Measurements from ENCODE around the gene PHB1.
A peak's percentile ranks its signal among the peaks of the same experiment; 100 is the strongest.
"Not testable (repeated sequence)": the region's sequence is repeated elsewhere in the genome, so short reads cannot be mapped to it uniquely, and the experiment has no call there.

PHB1 gene

DNA sequence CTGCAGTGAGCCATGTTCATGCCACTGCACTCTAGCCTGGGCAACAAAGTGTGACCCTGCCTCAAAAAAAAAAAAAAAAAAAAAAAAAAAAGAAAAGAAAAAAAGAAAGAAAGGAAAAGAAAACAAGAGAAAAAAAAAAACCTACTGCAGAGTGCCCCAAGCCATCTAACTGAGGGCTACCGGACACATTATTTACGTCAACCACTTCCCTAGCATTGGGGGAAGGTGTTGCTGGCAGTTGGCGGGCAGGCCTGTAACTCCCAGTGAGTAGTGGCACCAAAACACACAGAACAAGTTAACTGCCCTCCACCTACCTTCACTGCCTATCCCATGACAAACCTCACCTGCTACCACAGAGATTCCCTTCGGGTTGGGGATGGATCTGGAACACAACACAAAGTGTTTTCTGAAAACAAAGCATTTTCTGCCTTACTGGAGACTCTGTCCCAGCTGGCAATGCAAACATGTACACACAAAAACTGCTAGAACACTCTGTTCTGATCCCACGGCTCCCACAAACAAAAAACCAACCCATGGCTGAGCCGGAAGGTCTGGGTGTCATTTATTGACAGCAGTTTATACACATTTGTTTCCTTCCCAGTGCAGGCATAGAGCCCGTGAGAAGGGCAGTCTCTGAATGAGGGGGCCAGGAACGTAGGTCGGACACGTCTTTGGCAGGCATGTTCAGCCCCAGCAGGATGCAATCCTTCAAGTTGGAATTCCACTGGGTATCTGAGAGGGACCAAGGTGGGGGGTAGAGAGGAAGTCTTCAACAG is 11.0 kb downstream of the PHB1 start:
- no peak for DNase-seq

- no peak for DNase-seq
Measured at GRCh38 chr17:49402706-49403105, 12.0 kb downstream of the PHB1 start.

GRCh38 chr17:49401971-49402611 is 12.6 kb downstream of the PHB1 start:
- DNase-seq, result no peak

DNA sequence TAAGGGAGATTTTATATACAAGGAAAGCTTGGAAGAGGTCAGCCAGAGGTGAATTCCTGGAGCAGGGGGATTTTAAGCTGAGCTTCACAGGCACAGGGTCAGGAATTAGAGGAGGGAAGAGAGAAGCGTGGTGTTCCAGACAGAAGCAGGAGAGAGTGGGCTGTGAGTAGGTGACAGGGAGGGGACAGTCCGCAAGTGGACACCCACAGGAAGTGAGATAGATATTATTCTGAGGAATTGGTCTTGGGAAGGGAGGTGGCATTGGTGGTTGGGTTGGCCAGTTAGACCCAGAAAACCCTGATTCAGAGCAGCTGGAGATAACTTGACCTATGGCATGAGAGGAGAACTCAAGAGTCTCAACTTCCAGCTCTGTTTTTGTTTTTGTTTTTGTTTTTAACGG is 14.7 kb downstream of the PHB1 start:
- DNase-seq, result no peak

DNA sequence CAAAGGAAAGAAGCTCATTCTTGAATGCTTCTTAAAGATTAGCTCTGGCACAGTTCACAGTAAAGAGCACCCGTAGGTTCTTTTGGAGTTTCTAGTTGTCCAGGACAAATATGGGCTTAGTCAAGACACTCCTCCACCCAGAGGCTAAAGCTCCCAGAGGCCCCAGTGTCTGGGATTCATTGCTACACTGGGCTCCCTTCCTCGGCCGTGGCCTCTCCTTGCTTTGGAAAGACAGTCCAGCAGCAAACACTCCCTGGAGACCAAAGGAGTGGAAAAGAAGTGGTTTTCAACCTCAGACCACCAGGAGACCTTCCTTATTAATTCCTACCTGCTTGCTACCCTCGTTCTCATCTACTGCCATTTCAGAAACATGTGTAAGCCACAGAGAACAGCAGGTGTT is 17.1 kb downstream of the PHB1 start:
- no peak for DNase-seq

DNA sequence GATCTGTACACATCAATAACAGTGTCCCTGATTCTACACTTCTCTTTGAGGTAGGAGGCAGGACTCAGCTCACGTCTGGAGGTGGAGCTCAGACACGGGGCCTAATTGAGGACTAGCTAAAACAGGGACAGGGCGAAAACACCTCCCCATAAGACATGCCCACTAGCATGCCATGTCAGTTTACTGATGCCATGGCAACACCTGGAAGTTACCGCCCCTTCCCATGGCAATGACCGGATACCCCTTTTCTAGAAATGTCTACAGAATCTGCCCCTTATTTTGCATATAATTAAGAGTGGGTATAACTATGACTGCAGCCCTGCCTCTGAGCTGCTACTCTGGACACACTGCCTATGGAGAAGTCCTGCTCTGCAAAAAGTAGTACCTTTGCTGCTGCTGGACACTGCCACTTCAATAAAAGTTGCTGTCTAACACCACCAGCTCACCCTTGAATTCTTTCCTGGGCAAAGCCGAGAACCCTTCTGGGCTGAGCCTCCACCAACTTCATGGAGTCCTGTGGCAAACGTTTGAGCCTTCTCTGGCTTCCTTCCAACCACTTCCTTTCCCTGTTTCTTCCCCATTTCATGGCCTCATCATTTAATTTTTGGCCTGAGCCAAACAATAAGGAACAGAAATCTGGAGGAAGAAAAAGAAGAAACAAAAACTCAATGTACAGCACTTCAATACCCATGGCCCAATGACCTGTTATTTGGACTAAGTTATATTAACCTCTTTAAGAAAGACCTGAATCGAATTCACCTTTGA is 21.0 kb downstream of the PHB1 start:
- no peak for DNase-seq

- peak; percentile 28 to 37 for DNase-seq
Measured at GRCh38 chr17:49390548-49391324, 23.9 kb downstream of the PHB1 start.

GRCh38 chr17:49389514-49390347 is 25.0 kb downstream of the PHB1 start:
- not testable (repeated sequence) for DNase-seq

DNA sequence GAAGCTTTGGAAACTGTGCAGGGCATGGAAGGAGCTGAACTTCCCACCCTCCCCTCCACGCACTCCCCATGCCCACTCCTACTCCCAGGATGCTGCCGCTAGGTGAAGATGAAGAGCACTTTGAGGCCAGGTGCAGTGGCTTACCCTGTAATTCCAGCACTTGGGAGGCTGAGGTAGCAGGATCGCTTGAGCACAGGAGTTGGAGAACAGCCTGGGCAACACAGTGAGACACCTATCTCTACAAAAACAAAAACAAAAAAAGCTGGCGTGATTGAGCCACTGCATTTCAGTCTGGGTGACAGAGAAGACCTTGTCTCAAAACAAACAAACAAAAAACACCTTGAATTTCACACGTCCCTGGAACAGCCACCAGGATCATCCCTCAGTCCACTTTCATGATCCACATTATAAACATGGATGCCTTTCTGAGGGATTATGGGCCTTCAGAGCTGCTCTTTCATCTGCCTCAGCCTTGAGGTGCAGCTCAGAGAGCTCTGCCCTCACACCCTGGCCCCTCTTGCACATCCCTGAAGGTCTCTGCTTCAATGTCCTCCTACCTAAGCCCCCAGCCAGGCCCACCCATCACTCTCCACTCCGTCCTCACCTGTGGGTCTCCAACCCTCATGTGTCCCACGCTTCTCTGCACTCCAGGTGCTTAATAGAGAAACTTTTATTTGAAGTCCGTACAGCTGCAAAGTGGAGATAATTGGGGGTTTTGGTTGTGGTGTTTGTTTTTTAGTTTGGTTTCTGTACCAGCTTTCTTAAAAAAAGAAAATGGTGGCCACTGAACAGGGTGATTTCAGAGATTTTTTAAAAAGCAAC is 25.8 kb downstream of the PHB1 start:
- DNase-seq, result no peak

- DNase-seq, result peak; percentile 55 to 69
Measured at GRCh38 chr17:49388290-49388640, 26.4 kb downstream of the PHB1 start.

GRCh38 chr17:49387498-49388289 is 27.0 kb downstream of the PHB1 start:
- peak; percentile 14 to 50 for DNase-seq

GRCh38 chr17:49386373-49386772 is 28.3 kb downstream of the PHB1 start:
- no peak for DNase-seq

DNA sequence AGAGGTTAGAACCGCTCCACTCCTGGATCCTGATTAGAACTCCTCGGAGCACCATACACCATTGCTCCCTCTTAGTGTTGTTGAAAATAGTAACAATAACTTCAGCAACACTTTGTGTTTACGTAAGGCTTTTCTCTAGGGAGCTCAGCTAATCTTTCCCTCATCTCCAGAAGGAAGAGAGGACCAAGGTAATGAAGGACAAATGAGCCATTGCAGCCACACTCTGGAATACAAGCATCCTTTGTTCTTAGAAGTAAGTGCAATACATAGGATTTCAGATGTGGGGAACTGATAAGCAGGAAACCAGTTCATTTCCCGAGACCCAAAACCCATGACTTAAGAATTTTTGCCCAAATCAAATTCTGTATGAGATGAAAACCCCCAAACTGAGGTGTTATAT is 29.7 kb downstream of the PHB1 start:
- no peak for DNase-seq

DNA sequence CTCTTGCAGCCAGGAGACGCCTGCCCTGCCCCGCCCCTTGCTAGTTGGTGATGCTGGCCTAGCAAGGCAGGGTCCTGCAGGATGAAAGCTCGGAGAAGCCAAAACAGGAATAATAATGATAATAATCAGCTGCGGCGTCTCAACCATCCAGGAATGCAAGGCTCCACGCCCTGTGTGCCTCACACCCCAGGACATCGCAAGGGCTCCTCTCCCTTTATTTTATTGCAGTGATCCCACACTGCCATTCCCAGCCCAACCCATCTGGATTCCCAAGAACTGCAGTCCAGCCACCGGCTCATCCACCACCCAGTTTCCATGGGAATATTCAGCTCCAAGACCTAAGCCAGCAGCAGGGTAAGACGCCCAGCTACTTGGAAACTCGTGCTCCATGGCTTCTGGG is 31.6 kb downstream of the PHB1 start:
- no peak for DNase-seq

DNA sequence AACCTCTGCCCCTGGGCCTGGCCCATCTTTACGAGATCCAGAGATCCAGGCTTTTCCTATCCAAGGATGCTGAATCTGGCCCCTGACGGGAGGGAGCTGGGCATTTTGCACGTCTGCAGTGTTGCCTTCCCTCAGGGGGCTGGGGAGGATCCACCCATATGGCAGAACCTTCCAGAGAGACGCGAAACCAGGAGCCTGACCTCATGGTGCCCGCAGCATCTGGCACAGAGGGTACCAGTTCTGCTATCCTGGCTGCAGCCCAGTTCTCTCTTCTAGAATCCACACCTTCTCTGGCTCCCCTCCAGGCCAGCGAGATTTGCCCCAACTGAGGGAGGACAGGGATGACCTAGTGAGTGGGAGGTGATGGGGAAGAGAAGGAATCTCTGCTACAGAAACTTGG is 32.1 kb downstream of the PHB1 start:
- DNase-seq, result no peak

- no peak for DNase-seq
Measured at GRCh38 chr17:49381793-49382192, 32.9 kb downstream of the PHB1 start.

DNA sequence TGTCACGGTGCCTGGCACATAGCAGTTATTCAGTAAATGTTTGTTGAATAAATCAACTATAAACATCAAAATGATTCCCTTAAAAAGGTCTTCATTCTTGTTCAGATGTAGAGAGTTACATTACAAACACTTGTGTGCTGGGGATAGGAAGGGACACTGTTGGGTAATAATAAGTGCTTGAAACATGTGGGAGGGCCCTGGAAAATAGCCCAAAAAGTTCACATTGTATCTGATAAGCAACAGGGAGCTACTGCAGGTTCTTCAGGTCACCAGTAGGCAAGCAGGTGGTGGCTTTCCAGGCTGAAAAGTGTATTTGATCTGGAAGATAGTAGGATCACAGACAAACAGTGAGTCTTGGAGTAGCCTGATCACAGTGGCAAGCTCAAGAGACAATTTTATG is 33.6 kb downstream of the PHB1 start:
- no peak for DNase-seq

- no peak for DNase-seq
Measured at GRCh38 chr17:49379926-49380325, 34.8 kb downstream of the PHB1 start.

DNA sequence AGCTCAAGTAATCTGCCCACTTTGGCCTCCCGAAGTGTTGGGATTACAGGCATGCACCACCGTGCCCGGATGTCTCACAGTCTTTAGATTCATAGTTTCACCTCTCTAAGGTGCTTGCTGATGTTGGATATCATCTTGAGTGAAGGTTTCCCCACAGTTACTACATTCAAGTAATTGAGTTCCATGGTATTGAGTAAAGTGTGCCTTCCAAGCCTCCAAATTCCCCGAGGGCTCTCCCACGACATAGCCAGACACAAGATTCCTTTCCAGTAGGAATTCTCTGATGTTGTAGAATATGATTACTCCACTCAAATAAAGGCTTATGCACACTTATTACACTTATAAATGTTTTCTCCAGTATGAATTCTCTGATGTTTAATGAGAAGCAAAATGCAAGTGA is 36.4 kb downstream of the PHB1 start:
- DNase-seq, result no peak

- no peak for DNase-seq
Measured at GRCh38 chr17:49375544-49375943, 39.1 kb downstream of the PHB1 start.

DNA sequence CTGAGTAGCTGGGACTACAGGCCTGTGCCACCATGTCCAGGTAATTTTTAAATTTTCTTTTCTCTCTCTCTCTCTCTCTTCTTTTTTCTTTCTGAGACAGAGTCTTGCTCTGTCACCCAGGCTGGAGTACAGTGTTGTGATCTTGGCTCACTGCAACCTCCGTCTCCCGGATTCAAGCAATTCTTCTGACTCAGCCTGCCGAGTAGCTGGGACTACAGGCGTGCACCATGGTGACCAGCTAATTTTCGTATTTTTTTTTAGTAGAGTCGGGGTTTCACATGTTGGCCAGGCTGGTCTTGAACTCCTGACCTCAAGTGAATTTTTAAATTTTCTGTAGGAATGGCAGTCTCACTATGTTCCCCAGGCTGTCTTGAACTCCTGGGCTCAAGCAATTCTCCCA is 41.6 kb downstream of the PHB1 start:
- no peak for DNase-seq
